Measurements from ENCODE around the gene SCD5.

GRCh38 chr4:82687531-82687930 is 111.1 kb downstream of the SCD5 start:
- TF ChIP-seq CTCF (conservative IDR thresholded peaks at IDR 0.05 in 1 of 2, IDR thresholded peaks at IDR 0.05 in 1 of 2; ENCODE audit: extremely low read depth in 1 of 2, insufficient read depth in 1 of 2, low read depth in 1 of 2, low read length in 2 of 2), result no peak
- TF ChIP-seq EZH2 (IDR thresholded peaks at IDR 0.05; ENCODE audit: borderline replicate concordance, low read length), result no peak
